Effector CD4-positive, alpha-beta T cell (primary cell): ENCODE results near the gene EIF4E1B.

Experiments
- DNase-seq: peaks from one replicate; pipeline ENCODE4 v3.0.0-alpha.2; 2020

Gene EIF4E1B

DNA sequence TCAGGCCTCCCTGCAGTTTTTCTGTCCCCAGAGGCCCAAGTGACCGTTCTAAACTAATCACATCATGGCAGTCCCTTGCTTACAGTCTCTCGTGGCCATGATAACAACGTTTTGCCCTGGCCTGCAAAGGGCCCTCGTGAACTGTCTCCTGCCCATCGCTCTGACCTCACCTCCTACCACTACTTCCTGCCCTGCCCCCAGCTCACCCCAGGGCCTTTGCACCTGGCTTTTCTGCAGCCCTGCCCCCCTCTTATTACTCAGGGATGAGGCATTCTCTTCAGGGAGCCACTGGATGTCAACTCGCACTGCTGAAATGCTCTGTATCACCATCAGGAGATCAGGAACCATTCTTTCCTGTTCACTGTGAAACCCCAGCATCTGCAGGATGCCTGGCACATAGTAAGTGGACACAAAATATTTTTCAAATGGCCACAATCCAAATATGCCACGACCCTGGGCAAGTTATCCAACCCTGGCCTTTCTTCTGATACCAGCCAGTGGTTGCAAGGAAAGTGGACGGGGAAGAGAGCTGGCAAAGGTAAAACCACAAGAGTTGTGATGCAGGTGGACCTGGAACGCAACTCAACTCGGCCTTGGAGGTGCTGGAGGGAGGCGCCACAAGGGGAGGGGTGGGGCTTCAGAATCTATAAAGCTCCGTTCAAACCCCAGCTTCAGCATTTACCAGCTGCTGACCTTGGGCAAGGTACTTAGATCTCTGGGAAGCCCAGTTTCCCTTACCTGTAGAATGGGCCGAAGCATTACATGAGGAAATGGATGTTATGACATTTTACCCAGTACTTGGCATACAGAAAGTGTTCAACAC, 1.9 kb upstream of the EIF4E1B start:
- DNase-seq = no peak

DNA sequence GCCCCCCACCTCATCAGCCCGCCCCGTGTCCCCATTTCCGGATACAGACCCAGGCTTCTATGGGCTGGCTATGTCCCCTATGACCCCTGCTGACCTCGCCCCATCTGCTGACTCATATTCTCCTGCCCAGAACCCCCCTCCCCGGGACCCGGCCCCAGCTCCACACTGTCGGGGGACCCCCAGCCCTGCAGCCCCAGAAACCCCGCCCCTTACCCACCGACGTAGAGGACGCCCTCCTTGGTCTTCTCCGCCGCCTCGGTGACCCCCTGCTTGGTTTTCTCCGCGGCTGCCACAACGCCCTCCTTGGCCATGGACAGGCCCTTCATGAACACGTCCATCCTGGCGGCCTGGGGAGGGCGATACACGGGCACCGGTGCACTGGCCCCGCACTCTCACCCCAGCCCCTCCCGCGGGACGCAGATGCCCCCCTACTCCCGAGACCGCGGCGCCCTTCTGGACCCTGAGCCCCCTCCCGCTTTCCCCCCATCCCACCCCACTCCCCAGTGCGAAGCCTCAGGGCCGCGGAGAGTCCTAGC, 1.1 kb upstream of the EIF4E1B start:
- no peak for DNase-seq

DNA sequence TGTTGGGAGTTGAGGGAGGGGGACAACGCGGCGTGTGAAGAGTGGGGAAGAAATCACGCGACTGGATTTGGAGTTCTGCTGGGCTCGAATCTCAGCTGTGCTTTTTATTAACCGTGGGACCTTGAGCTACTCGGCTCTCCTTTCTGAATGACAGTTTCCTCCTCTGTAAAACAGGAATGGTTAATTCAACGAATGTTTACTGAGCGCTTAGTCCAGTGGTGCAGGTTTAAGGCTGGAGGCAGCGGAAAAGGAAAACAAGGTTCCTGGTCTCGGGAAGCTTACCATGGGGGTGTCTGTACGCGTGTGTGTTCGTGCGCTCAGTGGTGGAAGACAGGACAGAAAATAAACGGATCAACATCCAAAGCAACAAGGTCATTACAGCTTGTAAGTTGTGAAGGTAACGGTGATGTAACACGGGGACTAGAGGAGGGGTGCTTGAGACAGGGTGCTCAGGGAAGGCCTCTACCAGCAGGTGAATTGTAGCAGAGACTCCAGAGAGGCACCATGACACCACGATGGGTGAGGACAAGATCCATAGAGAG, 277 bp downstream of the EIF4E1B start:
- DNase-seq = no peak

DNA sequence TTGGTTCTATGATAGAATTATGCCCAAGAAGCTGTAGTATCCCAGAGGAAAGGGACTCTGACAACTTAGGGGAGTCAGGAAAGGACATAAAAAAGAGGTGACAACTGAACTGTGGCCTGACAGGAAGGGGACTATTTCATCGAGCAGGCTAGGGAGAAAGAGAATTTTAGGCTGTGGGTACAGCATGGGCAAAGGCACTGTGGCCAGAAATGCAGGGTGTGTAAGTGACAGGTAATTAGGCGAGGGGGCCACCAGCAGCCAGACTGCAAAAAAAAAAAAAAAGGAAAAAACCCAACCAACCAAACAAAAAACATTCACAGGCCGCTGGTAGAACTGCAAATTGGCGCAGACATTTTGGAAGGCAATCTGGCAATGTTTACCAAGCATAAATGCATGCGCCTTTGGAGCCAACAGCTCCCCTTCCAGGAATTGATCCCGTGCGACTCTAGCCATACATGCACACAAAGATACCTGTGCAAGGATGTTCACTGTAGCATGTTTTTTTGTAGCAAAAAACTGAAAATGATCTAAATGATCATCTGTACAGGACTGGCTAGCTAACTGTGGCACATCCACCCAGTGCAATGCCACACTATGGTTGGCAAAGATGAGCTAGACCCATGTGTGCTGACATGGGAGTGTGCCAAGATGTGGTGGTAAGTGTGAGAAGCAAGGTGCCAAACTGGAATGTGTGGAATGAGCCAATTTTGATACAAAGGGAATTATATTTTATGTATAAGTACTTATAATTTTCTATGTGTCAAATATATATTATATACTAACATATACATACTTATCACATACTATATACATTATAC, 1.1 kb downstream of the EIF4E1B start:
- DNase-seq = no peak

DNA sequence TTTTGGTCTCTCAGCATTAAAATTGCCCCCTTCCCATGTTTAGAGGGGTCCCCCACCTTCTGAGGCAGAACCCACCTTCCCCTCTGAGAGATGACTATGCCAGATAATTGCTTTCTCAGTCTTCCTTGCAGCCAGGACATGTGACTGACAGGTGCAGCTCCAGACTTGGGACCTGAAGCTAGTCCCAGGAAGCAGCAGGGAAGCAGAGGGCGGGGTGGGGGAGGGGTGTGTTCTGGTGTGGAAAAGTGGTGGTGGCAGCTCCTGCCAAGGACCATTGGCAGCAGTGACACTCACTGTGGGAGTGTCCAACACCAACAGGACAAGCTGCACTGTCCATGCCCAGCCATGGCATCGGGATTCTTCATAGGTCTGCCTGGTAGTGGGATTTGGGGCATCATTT, 2.3 kb downstream of the EIF4E1B start:
- DNase-seq = no peak

DNA sequence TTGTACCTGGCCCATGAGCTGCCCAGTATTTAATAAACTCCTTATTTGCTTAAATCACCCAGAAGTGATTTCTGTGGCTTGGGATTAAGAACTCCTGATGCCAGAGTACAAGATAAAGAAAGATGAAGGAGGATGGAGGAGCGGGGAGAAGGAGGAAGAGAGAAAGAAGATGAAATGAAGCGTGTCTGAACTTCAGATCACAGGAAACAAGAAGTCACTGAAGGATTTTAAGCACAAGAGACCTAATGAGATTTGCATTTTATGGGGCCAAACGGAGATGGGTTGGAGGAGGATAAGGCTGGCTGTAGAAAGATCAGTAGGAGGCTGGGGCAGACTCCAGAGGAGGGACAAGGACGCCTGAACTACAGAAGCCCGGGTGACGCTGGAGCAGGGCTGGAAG, 3.1 kb downstream of the EIF4E1B start:
- DNase-seq = no peak

DNA sequence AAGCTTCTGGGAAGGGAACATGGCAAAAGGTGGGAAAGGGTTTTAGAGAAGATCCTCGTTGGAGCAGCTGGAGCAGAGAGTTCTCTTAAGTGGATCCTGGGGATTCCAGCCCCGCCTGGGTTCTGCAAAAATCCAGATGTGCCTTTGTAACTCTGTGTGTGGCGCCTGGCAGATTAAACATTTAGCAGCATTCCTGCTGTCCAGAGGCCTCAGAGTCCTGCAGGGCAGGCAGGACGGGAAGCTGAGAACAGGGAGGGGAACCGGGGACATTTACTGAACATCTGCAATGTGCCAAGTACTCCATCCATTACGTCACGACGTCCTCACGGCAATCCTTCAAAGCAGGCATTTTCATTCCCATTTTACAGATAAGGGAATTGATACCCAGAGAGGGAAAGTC, 6.0 kb downstream of the EIF4E1B start:
- no peak for DNase-seq

DNA sequence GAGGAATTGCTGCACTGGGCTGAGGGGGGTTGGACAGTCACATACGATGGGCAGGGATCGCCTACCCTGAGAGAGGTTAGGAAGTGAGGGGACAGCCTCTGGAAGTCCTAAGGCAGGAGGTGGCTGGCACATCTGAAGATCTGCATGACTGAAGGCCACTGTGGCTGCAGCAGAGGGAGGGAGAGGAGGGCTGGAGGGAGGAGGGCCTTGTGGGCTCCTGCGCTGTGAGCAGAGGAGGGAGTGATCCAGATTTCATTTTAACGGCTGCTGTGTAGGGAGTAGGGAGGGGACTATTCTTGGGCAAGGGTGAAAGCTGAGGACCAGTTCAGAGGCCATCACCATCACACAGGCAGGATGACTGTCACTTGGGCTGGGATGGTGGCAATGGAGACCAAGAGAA, 7.1 kb downstream of the EIF4E1B start:
- DNase-seq = no peak

DNA sequence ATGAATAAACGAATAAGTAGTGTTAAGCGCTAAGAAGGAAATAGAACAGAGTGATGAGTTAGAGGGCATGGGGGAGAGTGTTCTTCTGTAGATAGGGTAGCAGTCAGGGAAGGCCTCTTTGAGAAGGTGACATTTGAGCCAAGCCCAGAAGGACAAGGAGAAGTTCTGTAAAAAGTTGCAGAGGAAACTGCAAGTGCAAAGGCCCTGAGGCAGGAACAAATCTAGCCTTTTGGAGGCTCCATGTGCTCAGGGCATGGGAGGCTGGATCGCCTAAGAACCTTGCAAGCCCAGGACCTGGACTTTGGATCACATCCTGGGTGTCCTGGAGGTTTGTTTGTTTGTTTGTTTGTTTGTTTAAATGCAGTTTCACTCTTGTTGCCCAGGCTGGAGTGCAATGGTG, 8.0 kb downstream of the EIF4E1B start:
- no peak for DNase-seq

DNA sequence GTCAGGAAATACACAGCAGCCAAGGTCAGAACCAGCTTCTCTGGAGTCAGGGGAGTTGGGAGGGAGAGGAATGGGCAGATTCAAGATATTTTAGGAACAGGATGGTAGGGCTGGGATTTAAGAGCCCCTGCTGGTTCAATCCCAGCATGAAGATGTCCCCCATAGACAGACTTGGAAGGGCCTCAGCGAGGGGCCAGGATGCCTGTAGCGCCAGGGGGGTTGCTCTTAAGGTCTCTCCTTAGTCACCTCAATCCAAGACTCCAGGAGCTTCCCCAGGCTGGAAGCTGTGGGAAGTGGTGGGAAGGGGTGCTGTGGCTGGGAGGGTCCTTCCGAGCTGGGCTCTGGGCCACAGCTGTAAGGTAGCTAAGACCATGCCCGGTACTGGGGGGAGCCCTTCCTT, 8.7 kb downstream of the EIF4E1B start:
- DNase-seq = no peak

DNA sequence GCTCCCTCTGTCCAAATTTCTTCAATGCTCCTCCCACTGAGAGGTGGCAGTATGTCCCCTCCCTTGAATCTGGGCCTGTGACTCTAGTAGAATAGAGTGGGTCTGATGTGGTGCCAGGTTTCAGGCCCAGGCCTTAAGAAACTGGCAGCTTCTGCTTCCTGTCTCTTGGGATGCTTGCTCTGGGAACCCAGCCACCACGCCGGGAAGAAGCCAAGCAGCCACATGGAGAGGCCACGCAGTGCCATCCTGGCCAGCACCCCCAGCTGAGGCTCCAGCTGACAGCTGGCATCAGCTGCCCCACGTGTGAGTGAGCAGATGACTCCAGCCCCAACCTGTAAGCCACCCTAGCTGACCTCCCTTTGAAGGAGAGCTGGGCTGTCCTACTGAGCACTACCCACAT, 9.5 kb downstream of the EIF4E1B start:
- DNase-seq = no peak

DNA sequence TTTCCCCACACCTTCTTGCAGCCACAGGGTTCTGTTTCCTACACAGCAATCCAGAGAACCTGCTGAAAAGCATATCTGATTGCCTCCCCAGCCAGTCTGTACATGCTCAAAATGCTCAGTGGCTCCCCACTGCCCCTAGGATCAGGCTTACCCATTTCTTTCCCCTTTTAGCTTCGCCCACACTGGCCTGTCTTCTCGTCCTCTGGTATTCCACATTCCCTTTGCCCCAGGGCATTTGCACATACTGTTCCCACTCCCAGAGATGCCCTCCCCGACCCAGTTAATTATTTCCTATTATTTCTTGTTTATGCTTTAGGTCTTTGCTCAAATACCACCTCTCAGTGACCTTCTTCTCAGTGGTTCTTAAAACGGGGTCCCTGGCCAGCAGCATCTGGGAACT, 10.1 kb downstream of the EIF4E1B start:
- DNase-seq = no peak

DNA sequence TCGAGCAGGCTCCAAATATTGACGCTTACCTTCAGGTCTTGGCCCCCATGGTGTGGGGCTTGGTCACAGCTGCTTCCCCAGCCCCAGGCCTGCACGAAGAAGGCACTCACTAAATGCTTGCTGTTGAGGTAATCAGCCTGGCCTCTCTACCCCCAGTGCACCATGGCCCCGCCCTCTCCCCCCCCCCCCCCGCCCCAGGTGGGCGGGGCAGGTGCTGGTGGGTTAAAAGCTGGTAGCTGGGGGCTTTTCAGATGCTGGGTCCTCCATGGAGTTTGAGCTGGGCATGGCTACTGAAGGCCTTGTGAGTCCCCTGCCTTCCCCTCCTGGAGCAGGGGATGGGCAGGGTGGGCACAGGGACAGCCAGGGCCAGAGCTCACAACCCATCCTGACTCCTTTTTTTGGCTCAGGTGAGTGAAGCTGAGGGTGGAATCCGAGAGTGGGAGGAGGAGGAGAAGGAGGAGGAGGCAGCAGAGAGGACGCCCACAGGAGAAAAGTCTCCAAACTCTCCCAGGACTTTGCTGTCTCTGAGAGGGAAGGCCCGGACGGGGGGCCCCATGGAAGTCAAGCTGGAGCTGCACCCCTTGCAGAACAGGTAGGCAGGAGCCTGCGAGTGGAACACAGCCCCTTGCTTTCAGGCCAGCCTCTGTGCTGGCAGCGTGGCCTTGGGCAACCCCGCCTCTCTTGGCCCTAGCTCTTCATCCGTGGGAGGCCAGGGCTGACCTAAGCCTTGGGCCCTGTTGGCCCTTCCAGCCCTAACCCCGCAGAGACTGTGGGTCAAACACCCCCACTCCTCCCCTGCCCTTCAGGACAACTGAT, 12.4 kb downstream of the EIF4E1B start:
- no peak for DNase-seq

DNA sequence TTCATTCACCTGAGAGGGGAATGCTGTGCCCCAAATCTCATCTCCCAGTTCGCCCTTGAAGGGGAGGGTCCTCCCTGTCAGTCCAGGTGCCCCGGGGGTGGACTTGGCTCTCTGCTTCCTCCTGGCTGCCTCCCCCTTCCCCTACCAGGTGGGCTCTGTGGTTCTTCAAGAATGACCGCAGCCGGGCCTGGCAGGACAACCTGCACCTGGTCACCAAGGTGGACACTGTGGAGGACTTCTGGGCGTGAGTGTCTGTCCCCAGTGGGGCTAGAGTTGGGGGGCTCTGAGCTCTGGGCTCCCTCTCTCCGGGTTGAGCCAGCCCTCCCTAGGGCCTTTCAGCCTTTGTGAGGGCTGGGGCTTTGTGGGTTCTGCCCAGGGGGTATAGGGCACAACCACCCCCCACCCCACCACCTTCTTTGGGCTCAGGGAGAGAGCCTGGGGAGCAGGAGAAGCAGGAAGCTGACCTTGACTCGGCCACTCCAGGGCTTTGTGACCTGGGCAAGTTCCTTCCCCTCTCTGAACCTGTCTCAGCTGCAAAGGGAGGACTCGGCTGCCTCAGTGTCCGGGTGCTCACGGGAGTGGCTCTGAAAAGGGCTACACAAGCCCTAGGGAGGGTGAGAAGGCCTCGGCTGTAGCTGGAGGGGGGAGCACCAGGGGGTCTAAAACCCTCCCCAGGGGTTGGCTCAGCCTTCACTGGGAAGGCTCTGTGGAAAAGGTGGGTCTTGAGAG, 13.2 kb downstream of the EIF4E1B start:
- no peak for DNase-seq

DNA sequence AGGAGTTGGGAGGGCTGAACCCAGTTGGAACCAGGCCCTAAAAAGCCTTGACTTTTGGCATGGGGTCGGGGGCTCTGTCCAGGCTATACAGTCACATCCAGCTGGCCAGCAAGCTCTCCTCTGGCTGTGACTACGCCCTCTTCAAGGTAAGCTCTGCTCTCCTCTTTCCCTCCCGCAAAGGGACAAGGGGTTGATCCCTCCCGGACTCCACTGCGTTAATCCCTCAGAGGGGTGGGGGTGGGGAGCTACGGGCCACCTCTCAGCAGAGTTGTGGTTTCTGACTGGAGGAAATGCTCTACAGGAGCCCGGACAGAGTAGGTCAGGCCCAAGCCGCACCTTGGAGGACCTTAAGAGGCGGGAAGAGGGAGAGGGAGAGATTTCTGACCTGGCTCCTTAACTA, 13.8 kb downstream of the EIF4E1B start:
- DNase-seq = no peak

DNA sequence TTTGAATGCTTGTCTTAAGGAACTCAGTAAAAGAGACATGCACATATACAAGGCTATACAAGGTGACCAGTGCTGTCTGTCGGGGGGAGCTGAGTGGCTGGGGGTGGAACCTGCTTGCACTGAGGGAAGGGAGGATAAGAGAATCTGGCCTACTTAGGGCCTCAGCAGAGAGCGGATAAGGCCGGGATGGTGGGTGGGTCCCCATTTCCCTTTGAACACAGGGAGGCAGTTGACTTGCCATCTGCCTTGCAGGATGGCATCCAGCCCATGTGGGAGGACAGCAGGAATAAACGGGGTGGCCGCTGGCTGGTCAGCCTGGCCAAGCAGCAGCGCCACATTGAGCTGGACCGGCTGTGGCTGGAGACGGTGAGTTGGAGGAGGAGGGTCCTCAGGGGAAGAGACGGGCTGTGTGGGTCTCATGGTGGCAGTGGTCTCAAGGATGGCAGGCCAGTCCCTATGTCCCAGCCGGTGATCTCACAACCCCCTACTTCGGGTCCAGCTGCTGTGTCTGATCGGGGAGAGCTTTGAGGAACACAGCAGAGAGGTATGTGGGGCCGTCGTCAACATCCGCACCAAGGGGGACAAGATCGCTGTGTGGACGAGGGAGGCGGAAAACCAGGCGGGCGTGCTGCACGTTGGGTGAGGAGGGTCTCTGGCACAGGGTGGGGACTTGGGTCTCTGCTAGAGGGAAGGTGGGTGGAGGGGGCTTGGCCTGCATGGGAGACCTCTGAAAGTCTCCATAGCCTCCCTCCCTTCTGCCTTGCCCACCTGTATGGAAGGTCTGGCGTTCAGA, 14.6 kb downstream of the EIF4E1B start:
- DNase-seq = no peak

DNA sequence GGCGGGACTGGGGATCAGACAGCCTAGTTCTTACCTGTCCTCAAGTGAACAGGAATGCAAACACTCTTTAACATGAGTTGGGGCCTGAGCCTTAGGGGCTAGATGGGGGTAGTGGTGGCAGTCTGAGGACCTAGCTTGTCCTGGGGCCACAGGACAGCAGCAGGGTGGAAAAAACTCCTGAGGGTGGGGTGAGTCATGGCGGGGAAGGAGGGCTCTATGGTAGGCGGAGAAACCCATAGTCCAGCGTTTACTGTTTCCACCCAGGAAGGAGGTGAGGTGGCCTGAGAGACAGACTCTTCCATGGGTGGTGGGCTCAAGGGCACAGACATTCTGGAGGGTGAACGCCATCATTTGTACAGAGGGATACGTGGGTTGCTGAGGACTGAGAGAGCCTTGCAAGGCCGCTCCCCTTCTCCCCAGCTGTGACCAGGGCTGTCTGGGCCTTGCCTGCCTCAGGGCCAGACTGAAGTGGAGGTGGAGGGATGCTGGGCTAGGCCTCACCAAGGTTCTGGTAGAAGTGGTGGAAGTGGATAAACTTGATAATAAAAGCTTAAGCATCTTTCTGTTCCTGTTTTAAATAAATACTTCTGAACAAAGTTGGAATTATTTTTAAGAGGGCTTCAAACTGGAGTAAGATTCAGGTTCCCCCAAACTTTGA, 15.7 kb downstream of the EIF4E1B start:
- DNase-seq = no peak

DNA sequence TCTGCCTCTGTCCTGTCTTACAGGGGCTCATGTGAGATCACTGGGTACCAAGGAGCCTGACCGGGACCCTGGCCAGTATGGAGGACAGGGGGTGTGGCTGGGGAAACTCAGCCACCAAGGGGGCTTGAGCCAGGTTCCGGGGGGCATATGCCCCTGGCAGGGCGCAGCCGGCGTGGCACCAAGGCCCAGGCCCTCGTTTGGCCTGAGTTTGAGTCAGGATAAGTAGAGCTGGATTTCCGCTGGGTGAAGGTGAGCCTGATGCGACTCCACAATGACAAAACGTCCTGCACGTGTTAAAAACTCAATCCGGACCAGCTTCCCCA, 16.2 kb downstream of the EIF4E1B start:
- DNase-seq = no peak

DNA sequence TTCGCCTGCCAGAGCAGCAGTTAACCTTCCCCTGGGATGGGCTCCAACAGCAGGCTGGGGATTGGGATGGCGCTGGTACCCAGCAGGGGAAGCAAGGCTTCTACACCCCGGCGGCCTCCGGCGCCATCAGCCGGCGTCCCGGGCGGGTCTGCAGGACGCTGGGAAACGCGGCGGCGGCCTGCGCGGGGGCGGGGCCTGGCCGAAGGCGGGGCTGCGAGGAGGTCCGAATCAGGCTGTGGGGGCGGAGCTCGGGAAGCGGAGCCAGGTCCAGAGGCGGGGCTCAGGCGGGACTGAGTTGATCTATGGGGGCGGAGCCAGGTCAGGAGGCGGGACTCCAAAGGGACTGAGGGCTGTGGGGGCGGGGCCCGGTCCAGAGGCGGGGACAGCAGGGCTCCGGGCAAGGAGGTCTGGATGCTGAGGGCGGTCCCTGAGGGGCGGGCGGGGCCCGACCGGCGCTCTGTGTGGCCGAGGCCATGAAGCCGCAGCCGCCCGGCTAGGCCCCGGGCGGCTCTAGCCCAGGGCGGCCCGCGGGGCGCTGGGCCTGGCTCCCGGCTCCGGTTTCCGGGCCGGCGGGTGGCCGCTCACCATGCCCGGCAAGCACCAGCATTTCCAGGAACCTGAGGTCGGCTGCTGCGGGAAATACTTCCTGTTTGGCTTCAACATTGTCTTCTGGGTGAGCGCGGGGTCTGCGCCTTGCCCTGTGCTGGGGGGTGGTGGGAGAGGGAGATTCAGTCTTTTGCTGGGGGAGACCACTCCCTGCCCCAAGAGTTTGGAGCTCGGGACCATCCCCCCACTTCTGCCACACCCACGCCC, 16.8 kb downstream of the EIF4E1B start, which contains the start of gene TSPAN17:
Gene TSPAN17 (plus strand): TSS at position 455 of the 813 bp plus-strand sequence. CDS start 132 bp downstream, at position 587.
- DNase-seq = peak; percentile 96
